SK-N-MC (cell line): ENCODE measurements around the gene CARD9.

Experiments used
- DNase-seq: peaks from one replicate; pipeline ENCODE4 v3.0.0-alpha.2; 2011; ENCODE audit warnings: low read depth, low spot score
- H3K27ac ChIP-seq: fragments of 200-600 bp; sonication (generic); 2 replicates; pipeline ENCODE4 v1.5.1; 2016; ENCODE audit warnings: mixed run types
- H3K36me3 ChIP-seq: fragments of 200-600 bp; sonication (generic); 2 replicates; pipeline ENCODE4 v1.6.1; 2017; ENCODE audit warnings: antibody characterized with exemption, low read length, mixed read lengths; ENCODE audit not compliant: insufficient read depth
- H3K4me3 ChIP-seq: fragments of 200-600 bp; sonication (generic); 2 replicates; pipeline ENCODE4 v1.5.1; 2016
- H3K9ac ChIP-seq: fragments of 200-600 bp; sonication (generic); 2 replicates; pipeline ENCODE4 v1.8.0; 2017; ENCODE audit warnings: mixed run types, mixed read lengths; ENCODE audit not compliant: insufficient read length
- H3K9me3 ChIP-seq: fragments of 200-600 bp; sonication (generic); 2 replicates; pipeline ENCODE4 v1.6.1; 2017; ENCODE audit warnings: low read depth, mild to moderate bottlenecking, antibody characterized with exemption, low read length, moderate library complexity, mixed read lengths
- EZH2 ChIP-seq: fragments of 200-600 bp; sonication (generic); IDR thresholded peaks from one replicate; pipeline ENCODE4 v1.6.1; 2017; ENCODE audit warnings: antibody characterized with exemption
- FOXP2 ChIP-seq: optimal IDR thresholded peaks from 2 replicates; pipeline ENCODE3; 2011; ENCODE audit warnings: mild to moderate bottlenecking, moderate library complexity; ENCODE audit not compliant: insufficient read depth; ENCODE audit errors: extremely low read length, control extremely low read depth
- POLR2AphosphoS5 ChIP-seq: IDR thresholded peaks from 2 replicates; pipeline ENCODE4 v1.6.1; 2012; ENCODE audit warnings: mild to moderate bottlenecking, low read depth, low read length, borderline replicate concordance

Gene CARD9

DNA sequence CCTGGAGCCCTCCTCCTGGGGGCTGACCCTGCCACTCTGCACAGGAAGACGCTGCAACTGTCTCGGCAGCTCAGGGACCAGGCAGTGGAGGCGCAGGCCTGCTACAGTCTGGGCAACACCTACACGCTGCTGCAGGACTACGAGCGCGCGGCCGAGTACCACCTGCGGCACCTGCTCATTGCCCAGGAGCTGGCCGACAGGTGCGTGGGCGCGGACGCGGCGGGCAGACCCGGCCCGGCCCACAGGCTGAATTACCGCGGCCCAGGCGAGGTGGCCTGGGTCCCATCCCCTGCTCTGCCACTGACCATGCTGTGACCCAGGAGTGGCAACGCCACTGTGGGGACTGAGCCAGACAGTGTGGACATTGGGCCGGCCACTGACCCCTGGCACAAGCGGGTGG lies 35.0 kb downstream of the CARD9 start:
- TF ChIP-seq FOXP2 (no peak), EZH2 (no peak), POLR2AphosphoS5 (no peak)
- no peak overlapping the region for H3K9ac ChIP-seq
- DNase-seq, result no peak
- peaks cover 6% of the 10 kb centered on the region; the same call in 1 of the 2 replicates for H3K36me3 ChIP-seq
- no peak overlapping the region for H3K4me3 ChIP-seq
- H3K9me3 ChIP-seq, result no peaks in the 10 kb centered on the region
- no peak overlapping the region for H3K27ac ChIP-seq

DNA sequence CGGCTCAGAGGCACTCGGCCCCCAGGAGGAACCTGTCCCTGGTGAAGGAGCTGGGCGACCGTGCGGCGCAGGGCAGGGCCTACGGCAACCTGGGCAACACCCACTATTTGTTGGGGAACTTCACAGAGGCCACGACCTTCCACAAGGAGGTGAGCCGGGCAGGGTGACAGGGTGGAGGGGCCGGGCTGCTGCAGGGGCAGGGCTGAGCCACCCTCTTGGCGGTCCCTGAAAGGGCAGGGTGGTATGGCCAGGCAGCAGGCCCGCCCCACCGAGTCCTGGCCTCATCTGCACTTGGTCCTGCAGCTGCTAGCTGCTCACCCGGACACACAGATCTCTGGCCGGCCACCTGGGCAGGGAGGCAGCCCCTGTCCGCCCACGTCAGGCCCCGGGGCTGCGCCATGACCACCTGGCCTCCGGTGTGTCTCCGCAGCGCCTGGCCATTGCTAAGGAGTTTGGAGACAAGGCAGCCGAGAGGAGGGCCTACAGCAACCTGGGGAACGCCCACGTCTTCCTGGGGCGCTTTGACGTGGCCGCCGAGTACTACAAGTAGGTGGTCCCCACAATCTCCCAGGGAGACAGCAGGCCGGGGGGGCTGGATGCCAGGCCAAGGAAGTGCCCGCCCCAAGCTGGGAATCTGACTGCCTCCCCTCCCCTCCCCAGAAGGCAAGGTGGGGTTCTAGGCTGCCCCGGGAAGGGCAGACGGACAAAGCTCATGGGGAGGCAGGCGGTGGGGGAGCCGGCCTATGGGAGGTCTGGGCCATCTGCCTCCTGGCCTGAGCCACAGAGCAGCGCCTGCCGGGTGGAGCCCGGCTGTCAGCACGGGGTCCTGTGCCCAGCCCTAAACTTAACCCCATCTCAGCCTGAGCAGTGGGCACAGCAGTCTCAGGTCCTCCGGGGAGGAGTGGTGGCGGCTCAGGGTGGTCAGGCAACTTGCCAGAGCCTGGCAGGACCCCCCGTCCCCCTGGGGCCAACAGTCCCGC lies 35.8 kb downstream of the CARD9 start:
- Histone ChIP-seq H3K27ac (no peak overlapping the region), H3K9ac (no peak overlapping the region), H3K9me3 (no peaks in the 10 kb centered on the region), H3K4me3 (no peak overlapping the region), H3K36me3 (peaks cover 6% of the 10 kb centered on the region; the same call in 1 of the 2 replicates)
- TF ChIP-seq POLR2AphosphoS5 (no peak), EZH2 (no peak), FOXP2 (no peak)
- DNase-seq, result no peak

DNA sequence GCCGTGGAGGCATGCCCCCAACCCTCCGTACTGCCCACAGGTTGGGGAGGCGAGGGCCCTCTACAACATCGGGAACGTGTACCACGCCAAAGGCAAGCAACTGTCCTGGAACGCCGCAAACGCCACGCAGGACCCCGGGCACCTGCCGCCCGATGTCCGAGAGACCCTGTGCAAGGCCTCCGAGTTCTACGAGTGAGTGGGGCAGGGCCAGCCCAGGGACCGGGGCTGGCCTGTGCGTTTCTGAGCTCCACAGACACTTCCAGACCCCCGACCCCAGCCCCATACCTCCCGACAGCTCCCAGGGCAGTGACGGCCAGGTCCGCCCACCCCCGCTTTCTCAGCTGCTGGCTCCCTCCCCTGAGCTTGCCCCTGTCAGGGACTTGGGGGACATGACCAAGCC lies 36.6 kb downstream of the CARD9 start:
- Histone ChIP-seq H3K27ac (no peak overlapping the region), H3K36me3 (peaks cover 6% of the 10 kb centered on the region; the same call in 1 of the 2 replicates), H3K4me3 (no peak overlapping the region), H3K9me3 (no peaks in the 10 kb centered on the region), H3K9ac (no peak overlapping the region)
- TF ChIP-seq FOXP2 (no peak), POLR2AphosphoS5 (no peak), EZH2 (no peak)
- no peak for DNase-seq

DNA sequence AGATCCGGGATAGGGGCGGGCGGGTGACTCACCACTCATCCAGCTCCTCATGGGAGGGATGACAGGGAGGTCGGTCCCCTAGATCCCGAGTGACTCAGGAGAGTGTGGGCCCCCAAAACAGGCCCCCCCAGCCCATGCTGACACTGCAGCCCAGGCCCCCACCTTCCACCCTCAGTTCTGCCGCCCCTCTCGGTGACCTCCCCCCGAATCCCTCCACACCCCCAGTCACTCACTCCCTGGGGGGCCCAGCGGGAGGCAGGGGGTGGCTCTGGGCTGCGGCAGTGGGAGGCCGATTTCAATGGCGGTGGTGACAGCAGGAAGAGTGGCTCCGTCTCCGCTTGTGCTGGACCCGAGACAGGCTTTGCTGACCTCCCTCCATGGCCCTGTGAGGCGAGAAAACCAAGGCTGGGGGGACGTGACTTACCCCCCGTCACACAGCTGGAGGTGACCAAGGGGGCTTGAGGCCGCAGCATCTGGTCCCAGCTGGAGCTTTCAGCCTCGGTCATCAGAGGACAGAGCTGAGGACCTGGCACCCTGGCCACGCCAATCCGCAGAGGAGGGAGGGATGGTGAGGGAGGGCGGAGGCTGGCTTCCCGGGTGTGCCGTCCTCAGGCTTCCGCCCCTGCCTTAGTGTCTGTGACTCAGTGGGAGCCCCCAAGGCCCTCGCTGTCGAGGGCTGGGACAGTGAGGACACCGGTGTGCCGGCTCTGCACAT lies 37.2 kb downstream of the CARD9 start:
- no peaks in the 10 kb centered on the region for H3K9me3 ChIP-seq
- H3K36me3 ChIP-seq, result peaks cover 6% of the 10 kb centered on the region; the same call in 1 of the 2 replicates
- DNase-seq, result no peak
- H3K9ac ChIP-seq, result no peak overlapping the region
- no peak for TF ChIP-seq FOXP2
- no peak for TF ChIP-seq EZH2
- H3K27ac ChIP-seq, result no peak overlapping the region
- H3K4me3 ChIP-seq, result no peak overlapping the region

DNA sequence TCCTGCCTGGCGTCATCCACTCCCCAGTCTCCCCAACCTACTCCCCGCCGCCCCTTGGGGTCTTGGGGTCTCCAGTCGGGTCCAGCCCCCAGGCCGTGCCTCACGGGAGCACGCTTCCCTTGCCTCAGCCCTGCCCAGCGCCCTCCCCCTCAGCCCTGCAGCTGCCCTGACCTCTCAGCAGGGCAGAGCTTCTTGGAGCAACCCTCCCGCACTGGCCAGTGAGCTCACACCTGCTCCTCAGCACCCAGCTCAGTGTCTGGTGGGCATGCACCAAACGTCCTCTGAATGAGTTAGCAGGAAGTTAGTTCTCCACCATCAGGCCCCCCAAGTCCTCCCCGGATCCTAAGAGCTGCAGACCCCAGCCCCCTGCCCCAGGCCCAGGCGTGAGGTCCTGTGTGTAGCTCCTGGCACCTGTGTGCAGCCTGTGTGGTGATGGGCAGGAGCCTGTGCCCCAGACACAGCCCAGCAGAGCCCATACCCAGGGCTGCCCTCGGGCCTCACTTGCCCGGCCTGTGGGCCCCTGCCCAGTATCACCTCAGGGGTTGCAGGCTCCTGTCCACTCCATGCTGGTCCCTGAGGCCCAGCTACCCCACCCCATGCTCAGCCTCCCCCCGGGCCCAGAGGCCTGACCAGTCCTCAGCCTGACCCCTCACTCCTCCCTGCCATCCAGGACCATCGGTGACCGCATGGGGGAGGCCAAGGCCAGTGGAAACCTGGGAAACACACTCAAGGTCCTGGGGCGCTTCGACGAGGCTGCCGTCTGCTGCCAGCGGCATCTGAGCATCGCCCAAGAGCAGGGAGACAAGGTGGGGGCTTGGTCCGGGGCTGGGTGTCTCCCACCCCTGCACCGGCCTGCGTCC lies 37.9 kb downstream of the CARD9 start:
- H3K4me3 ChIP-seq, result no peak overlapping the region
- DNase-seq, result no peak
- TF ChIP-seq EZH2 (no peak), FOXP2 (no peak), POLR2AphosphoS5 (no peak)
- peaks cover 6% of the 10 kb centered on the region; the same call in 1 of the 2 replicates for H3K36me3 ChIP-seq
- no peak overlapping the region for H3K9ac ChIP-seq
- H3K9me3 ChIP-seq, result no peaks in the 10 kb centered on the region
- no peak overlapping the region for H3K27ac ChIP-seq

DNA sequence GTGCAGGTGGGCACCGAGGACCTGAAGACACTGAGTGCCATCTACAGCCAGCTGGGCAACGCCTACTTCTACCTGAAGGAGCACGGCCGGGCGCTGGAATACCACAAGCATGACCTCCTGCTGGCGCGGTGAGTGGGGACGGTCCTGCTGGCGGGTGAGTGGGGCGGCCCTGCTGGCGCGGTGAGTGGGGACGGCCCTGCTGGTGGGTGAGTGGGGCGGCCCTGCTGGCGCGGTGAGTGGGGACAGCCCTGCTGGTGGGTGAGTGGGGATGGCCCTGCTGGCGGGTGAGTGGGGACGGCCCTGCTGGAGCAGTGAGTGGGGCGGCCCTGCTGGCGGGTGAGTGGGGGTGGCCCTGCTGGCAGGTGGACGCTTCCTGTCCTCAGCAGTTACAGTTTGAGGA lies 38.9 kb downstream of the CARD9 start:
- Histone ChIP-seq H3K36me3 (peaks cover 6% of the 10 kb centered on the region; the same call in 1 of the 2 replicates), H3K27ac (no peak overlapping the region), H3K9me3 (no peaks in the 10 kb centered on the region), H3K4me3 (no peak overlapping the region), H3K9ac (no peak overlapping the region)
- TF ChIP-seq EZH2 (no peak), POLR2AphosphoS5 (no peak), FOXP2 (no peak)
- no peak for DNase-seq

DNA sequence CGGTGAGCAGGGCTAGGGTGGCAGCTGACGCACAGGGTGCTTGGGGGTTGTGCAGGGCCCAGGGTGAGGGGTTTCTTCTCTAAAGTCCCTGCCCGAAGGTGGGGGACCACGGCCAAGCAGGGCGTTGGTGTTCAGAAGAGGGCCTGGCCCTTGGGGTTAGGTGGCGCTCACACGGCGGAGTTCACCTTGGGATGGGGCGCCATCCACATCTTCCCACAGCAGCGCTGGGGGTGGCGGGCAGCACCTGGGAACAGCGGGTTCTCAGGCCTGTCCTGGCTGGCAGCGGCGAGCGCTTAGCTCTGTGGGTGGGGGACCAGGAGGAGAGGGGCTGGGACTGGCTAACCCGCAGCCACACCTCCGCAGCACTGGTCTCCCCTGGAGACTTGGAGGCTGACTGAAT lies 40.0 kb downstream of the CARD9 start:
- no peak for DNase-seq
- Histone ChIP-seq H3K36me3 (peaks cover 5% of the 10 kb centered on the region; the same call in 1 of the 2 replicates), H3K9ac (no peak overlapping the region), H3K27ac (no peak overlapping the region), H3K9me3 (no peaks in the 10 kb centered on the region), H3K4me3 (no peak overlapping the region)
- TF ChIP-seq FOXP2 (no peak), POLR2AphosphoS5 (no peak)

DNA sequence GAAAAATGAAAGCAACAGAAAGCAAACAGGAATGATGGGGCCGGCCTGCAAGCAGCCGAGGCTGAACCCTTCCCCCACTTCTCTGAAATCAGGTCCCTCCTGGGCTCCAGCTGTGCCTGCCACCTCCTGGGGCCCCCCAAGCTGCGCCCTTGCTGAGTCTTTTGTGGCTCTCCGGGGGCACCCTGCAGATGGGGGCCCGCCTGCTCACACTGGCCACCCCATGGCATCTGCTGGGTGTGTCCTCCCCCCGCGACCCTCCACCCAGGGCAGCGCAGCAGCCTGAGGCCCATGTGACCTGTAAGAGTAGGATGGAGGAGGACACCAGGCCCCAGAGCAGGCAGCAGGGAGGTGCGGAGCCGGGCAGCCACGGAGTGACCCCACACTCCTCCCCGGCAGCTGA lies 40.4 kb downstream of the CARD9 start:
- Histone ChIP-seq H3K9ac (no peak overlapping the region), H3K9me3 (no peaks in the 10 kb centered on the region), H3K36me3 (peaks cover 4% of the 10 kb centered on the region; the same call in 1 of the 2 replicates), H3K4me3 (no peak overlapping the region), H3K27ac (no peak overlapping the region)
- no peak for TF ChIP-seq EZH2
- no peak for DNase-seq
